Upper lobe of left lung (tissue), 6 donors: Measurements from ENCODE around the gene CHCHD6. TPM values are rescaled to one million over a fixed set of nuclear protein-coding genes. Genes with fewer than 3 reads are reported as not detected.

ENCODE experiments used
- ATAC-seq, 2 donors: fragments of 200-7000 bp; cut with Tn5 transposase; one replicate each; pipeline ENCODE4 v1.9.1; 2022; ENCODE audit warnings: mild to moderate bottlenecking in 2 of 2, moderate library complexity in 2 of 2; ENCODE audit not compliant: low FRiP score in 2 of 2
- DNase-seq, 2 donors: peaks; one replicate each; pipeline ENCODE4 v3.0.0-alpha.2; 2019 to 2020
- H3K27ac ChIP-seq, 4 donors: fragments of 200-600 bp; sonication (generic); one replicate each; pipeline ENCODE4 v1.5.1; 2016 to 2019
- H3K27me3 ChIP-seq, 4 donors: fragments of 200-600 bp; sonication (generic); one replicate each; pipeline ENCODE4 v1.5.1; 2017 to 2019
- H3K36me3 ChIP-seq, 4 donors: fragments of 200-600 bp; sonication (generic); one replicate each; pipeline ENCODE4 v1.5.1; 2016 to 2019
- H3K4me1 ChIP-seq, 4 donors: fragments of 200-600 bp; sonication (generic); one replicate each; pipeline ENCODE4 v1.5.1; 2018 to 2019
- H3K4me3 ChIP-seq, 4 donors: fragments of 200-600 bp; sonication (generic); one replicate each; pipeline ENCODE4 v1.5.1; 2017 to 2019; ENCODE audit warnings: mild to moderate bottlenecking in 2 of 4, moderate library complexity in 1 of 4
- H3K9me3 ChIP-seq, 4 donors: fragments of 200-600 bp; sonication (generic); one replicate each; pipeline ENCODE4 v1.5.1; 2018 to 2019
- EP300 ChIP-seq, 4 donors: sonication (generic); formaldehyde crosslinking; IDR thresholded peaks; one replicate each; pipeline ENCODE4 v1.5.1; 2017; ENCODE audit warnings: antibody characterized with exemption in 4 of 4, control low read depth in 2 of 4
- POLR2A ChIP-seq, 4 donors: fragments of 450-650 bp; IDR thresholded peaks; one replicate each; pipeline ENCODE4 v1.5.1; 2016 to 2017; ENCODE audit warnings: antibody characterized with exemption in 4 of 4, mild to moderate bottlenecking in 2 of 4
- POLR2AphosphoS5 ChIP-seq, 2 donors: sonication (generic); formaldehyde crosslinking; IDR thresholded peaks; one replicate each; pipeline ENCODE4 v1.5.1; 2017; ENCODE audit warnings: antibody characterized with exemption in 2 of 2
- WGBS, 2 donors: methylation state at CpG; one replicate each; pipeline ENCODE4 v1.1.5; 2017 to 2018; 5-methylcytosine and 5-hydroxymethylcytosine counted together
- total RNA-seq, 6 donors: library from RNA; depleted of rRNA in 4 of 6; stranded (reverse); fragments of >200 nt in 4 of 6; gene quantifications; one replicate each; pipeline versions ENCODE4 v1.1.0 to v1.2.1, GENCODE V29; 2016 to 2021
- TF ChIP-seq, protein P1 (sequence below), 6 experiments: fragments of 450-650 bp in 4 of 6; fragments of 200-600 bp in 2 of 6; sonication (generic) in 2 of 6; IDR thresholded peaks; one replicate each; pipeline ENCODE4 v1.5.1; 2016 to 2019; ENCODE audit warnings: antibody characterized with exemption in 6 of 6
- donor health status: DM: no; HTN: no; CAD: no; lungs with moderate emphysema.
- donor health status: DM: no; HTN: yes; CAD: no; lungs with severe emphysema.

CHCHD6 gene
- total RNA-seq, 6 donors from 2014 or later = 16.6 to 35.6 (median 21.8) TPM

DNA sequence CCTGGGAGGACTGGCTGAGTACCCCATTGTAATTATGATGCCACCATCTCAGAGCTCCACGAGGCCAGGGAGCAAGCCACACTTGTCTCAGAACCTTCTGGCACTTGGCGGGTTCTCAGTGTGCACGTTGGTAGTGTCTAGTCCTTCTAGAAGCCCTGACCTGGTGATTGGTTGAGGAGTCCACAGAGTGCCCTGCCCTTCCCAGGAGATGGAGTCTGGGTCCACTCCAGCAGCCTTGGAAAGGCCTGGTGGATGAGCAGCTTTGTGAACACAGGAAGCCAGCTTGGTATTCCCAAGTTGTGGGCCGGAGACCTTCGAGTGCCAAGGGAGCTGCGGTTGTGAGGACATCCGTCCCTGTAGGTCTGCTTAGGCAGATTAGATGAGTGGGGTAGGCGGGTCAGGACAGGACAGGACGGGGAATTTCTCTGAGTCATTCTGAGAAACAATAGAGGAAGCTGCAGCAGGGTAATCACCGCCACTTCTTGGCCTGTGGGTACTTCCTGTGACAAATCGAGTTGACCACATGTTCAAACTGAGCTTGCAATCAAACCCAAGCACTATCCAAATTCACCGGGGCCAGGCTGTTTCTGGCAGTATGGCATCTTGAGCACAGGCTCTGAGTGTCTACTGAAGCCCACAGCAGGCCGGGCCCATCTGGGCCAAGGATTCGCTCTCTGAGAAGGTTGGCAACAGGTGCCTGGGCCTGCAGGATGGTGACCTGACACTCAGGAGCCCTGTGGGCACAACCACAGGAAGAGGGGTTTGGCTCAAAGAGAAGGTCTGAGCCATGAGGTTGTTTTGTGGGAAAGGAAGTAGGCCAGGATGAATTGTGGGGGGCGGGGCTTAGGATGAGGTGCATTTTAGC, 207.4 kb downstream of the CHCHD6 start:
- DNase-seq = peak in 1 of 2 donors; percentile 70
- Histone ChIP-seq H3K4me3 (no peak overlapping the region), H3K27me3 (no peaks in the 10 kb centered on the region), H3K27ac (peak overlapping the region; percentile 56 to 86 (median 68)), H3K36me3 (no peaks in the 10 kb centered on the region), H3K9me3 (no peaks in the 10 kb centered on the region), H3K4me1 (peaks cover 19 to 22% (median 21%) of the 10 kb centered on the region in 4 donors)
- 38 to 45% methylated on average over 11 to 15 of the region's 15 CpGs for WGBS, 2 donors
- ATAC-seq = peak; percentile 86 to 90
- TF ChIP-seq EP300 (IDR thresholded peaks at IDR 0.05) (peak in 2 of 4 donors; percentile 71 to 78), POLR2AphosphoS5 (IDR thresholded peaks at IDR 0.05) (peak; percentile 74 to 81), POLR2A (IDR thresholded peaks at IDR 0.05) (peak in 1 of 4 donors; percentile 38)
- TF ChIP-seq, protein P1, sequence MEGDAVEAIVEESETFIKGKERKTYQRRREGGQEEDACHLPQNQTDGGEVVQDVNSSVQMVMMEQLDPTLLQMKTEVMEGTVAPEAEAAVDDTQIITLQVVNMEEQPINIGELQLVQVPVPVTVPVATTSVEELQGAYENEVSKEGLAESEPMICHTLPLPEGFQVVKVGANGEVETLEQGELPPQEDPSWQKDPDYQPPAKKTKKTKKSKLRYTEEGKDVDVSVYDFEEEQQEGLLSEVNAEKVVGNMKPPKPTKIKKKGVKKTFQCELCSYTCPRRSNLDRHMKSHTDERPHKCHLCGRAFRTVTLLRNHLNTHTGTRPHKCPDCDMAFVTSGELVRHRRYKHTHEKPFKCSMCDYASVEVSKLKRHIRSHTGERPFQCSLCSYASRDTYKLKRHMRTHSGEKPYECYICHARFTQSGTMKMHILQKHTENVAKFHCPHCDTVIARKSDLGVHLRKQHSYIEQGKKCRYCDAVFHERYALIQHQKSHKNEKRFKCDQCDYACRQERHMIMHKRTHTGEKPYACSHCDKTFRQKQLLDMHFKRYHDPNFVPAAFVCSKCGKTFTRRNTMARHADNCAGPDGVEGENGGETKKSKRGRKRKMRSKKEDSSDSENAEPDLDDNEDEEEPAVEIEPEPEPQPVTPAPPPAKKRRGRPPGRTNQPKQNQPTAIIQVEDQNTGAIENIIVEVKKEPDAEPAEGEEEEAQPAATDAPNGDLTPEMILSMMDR (IDR thresholded peaks at IDR 0.05) = no peak

- no peak for DNase-seq
- Histone ChIP-seq H3K36me3 (no peaks in the 10 kb centered on the region), H3K27me3 (no peaks in the 10 kb centered on the region), H3K4me3 (no peak overlapping the region), H3K4me1 (peaks cover 19 to 22% (median 21%) of the 10 kb centered on the region in 4 donors), H3K9me3 (no peaks in the 10 kb centered on the region), H3K27ac (peak overlapping the region; percentile 55 to 86 (median 68))
- TF ChIP-seq POLR2AphosphoS5 (IDR thresholded peaks at IDR 0.05) = no peak
- no peak for TF ChIP-seq EP300 (IDR thresholded peaks at IDR 0.05)
- TF ChIP-seq POLR2A (IDR thresholded peaks at IDR 0.05) = no peak
- TF ChIP-seq, protein P1 (IDR thresholded peaks at IDR 0.05) = no peak
- ATAC-seq = peak in 1 of 2 donors; percentile 50
- 83 to 97% methylated on average over 9 of the region's 9 CpGs for WGBS, 2 donors
Observed at GRCh38 chr3:126912027-126912422, 208.0 kb downstream of the CHCHD6 start.

DNA sequence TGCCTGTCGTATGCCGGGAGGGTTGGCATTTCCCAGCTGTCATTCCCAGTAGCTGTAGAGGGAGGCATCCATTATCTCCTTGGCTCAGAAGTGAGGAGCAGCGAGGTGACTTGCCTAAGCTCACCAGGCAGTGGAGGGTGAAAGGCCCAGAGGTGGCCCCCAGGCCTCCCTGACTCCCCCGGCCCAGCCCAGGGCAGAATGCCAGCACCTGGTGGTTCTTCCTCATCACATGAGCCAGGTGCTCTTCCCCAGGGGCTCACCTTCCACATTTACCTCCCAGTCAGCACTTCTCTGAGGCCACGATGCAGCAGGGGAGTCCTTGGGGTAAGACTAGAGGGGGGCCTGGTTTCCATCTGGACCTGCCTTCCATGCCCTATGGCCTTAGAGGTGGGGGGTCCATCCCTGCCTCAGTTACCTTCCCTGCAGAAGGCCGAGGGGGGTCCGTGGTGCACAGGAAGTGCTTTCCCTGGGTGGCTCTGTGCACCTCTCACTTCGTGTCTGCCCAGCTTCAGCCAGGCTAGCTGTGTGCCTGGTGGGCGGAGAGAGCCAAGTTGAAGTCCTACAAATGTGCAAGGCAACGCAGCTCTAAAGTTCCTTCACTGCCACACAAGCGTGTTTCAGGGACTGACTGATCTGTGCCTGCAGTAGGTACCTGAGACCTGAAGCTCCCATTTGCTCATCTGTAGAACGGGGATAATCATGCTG, 208.6 kb downstream of the CHCHD6 start:
- Histone ChIP-seq H3K36me3 (no peaks in the 10 kb centered on the region), H3K27ac (peak overlapping the region in 3 of 4 donors; percentile 55 to 75 (median 60)), H3K4me3 (no peak overlapping the region), H3K4me1 (peaks cover 19 to 22% (median 21%) of the 10 kb centered on the region in 4 donors), H3K9me3 (no peaks in the 10 kb centered on the region), H3K27me3 (no peaks in the 10 kb centered on the region)
- 98% methylated on average over 10 to 12 of the region's 12 CpGs for whole genome bisulfite sequencing, 2 donors
- no peak for TF ChIP-seq POLR2A (IDR thresholded peaks at IDR 0.05)
- TF ChIP-seq EP300 (IDR thresholded peaks at IDR 0.05) = no peak
- TF ChIP-seq, protein P1 (IDR thresholded peaks at IDR 0.05) = no peak
- TF ChIP-seq POLR2AphosphoS5 (IDR thresholded peaks at IDR 0.05) = no peak
- ATAC-seq (no peak), DNase-seq (no peak)

DNA sequence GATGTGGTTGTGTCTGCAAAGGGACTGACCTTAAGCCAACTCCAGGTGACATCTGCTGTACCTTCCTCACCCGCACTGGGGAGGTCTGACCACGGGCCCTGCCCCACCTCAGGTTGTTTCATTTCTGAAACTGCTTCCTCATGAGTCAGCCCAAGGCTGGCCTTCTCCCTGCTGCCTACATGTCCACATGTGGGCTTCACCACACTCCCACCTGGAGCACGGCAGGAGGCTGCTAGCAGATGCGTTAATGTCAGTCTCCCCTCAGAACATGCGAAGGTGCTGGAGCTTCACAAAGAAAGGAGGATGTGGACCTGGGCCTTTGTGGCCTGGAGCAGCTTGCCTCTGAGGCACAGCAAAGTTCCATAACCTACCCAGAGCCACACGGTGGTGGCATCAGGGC, 209.5 kb downstream of the CHCHD6 start:
- Histone ChIP-seq H3K9me3 (no peaks in the 10 kb centered on the region), H3K27ac (no peak overlapping the region), H3K4me1 (peaks cover 19 to 22% (median 21%) of the 10 kb centered on the region in 4 donors), H3K4me3 (no peak overlapping the region), H3K36me3 (no peaks in the 10 kb centered on the region), H3K27me3 (no peaks in the 10 kb centered on the region)
- no peak for DNase-seq
- WGBS, 2 donors = 80 to 84% methylated on average over 1 to 6 of the region's 6 CpGs
- no peak for ATAC-seq
- no peak for TF ChIP-seq POLR2AphosphoS5 (IDR thresholded peaks at IDR 0.05)
- TF ChIP-seq EP300 (IDR thresholded peaks at IDR 0.05) = no peak
- TF ChIP-seq, protein P1 (IDR thresholded peaks at IDR 0.05) = no peak
- TF ChIP-seq POLR2A (IDR thresholded peaks at IDR 0.05) = no peak
